ENCODE results near the gene RASGRF1.

RASGRF1 gene

GRCh38 chr15:78957416-78958093 is 133.0 kb downstream of the RASGRF1 start:
- DNase-seq (ENCODE audit: low read depth, low spot score), result no peak
- no peaks in the 10 kb centered on the region for H3K9me3 ChIP-seq (ENCODE audit: low read depth, low read length)
- no peak overlapping the region for H3K9ac ChIP-seq (ENCODE audit: insufficient read length)
- no peak overlapping the region for H3K27ac ChIP-seq
- no peak overlapping the region for H3K4me3 ChIP-seq
- TF ChIP-seq POLR2AphosphoS5 (IDR thresholded peaks at IDR 0.05; ENCODE audit: borderline replicate concordance, low read depth, low read length) (no peak), FOXP2 (optimal IDR thresholded peaks at IDR 0.05; ENCODE audit: control extremely low read depth, extremely low read length, insufficient read depth) (no peak), EZH2 (IDR thresholded peaks at IDR 0.05) (no peak)
- no peaks in the 10 kb centered on the region for H3K36me3 ChIP-seq (ENCODE audit: insufficient read depth, low read length)

DNA sequence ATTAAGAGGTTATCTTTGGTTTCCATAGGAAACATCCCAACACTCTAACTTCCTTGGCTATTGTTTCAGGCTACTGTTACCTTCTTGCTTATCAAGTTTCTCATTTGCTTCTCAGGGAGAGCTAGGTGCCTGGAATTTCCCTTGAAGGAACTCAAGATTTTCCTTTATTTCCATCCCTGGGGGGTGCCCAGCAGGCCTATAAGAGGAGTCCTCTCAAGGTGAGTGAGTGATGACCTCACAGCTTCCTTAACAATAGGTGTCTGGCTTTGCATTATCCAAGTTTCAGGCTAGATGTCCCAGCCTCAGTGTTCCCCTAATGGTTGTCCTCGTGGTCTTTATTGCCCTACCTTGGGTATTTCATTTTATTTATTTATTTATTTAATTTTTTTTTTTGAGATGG is 133.6 kb downstream of the RASGRF1 start:
- Histone ChIP-seq H3K27ac (no peak overlapping the region), H3K9me3 (ENCODE audit: low read depth, low read length) (no peaks in the 10 kb centered on the region), H3K4me3 (no peak overlapping the region), H3K9ac (ENCODE audit: insufficient read length) (no peak overlapping the region), H3K36me3 (ENCODE audit: insufficient read depth, low read length) (no peaks in the 10 kb centered on the region)
- TF ChIP-seq EZH2 (IDR thresholded peaks at IDR 0.05), result no peak
- TF ChIP-seq POLR2AphosphoS5 (IDR thresholded peaks at IDR 0.05; ENCODE audit: borderline replicate concordance, low read depth, low read length), result no peak
- no peak for TF ChIP-seq FOXP2 (optimal IDR thresholded peaks at IDR 0.05; ENCODE audit: control extremely low read depth, extremely low read length, insufficient read depth)
- DNase-seq (ENCODE audit: low read depth, low spot score), result no peak

DNA sequence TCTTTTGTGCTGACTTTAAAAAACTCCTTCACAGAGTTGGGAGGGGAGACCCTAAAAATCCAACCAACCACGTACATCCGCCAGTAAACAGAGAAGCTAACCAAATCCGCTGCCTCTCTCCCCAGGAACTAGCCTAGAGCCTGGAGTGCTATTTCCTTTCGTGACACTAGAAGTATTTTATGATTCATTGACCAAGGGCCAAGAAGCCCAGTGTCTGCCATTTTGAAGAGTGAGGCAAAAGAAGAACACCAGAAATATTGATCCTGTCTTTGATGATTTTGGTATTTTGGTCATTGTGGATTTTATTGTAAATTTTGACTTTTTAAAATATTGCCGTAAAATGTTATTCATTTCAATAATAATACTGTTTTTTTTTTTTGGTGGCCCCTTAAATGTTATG is 135.2 kb downstream of the RASGRF1 start:
- Histone ChIP-seq H3K9ac (ENCODE audit: insufficient read length) (no peak overlapping the region), H3K27ac (no peak overlapping the region), H3K4me3 (no peak overlapping the region), H3K36me3 (ENCODE audit: insufficient read depth, low read length) (no peaks in the 10 kb centered on the region), H3K9me3 (ENCODE audit: low read depth, low read length) (no peaks in the 10 kb centered on the region)
- DNase-seq (ENCODE audit: low read depth, low spot score), result no peak
- TF ChIP-seq EZH2 (IDR thresholded peaks at IDR 0.05) (no peak), FOXP2 (optimal IDR thresholded peaks at IDR 0.05; ENCODE audit: control extremely low read depth, extremely low read length, insufficient read depth) (no peak), POLR2AphosphoS5 (IDR thresholded peaks at IDR 0.05; ENCODE audit: borderline replicate concordance, low read depth, low read length) (no peak)

DNA sequence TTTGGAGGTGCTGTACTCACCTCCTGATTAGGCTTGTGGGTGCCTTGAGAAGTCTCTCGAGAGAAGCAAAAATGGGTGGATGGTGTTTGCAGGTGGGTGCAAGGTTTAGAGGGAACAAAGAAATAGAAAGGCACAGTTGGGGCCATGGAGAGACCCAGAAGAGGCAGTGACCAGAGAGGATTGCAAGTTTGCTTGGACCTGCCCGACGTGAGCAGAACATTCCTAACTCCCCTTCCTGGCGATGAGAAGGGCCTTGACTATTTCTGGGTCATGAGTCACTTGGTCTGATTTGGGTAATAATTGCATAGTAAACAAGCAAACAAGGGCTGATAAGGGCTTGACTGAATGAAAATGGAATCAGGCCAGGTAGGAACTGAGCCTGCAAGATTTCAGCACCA is 138.7 kb downstream of the RASGRF1 start:
- no peaks in the 10 kb centered on the region for H3K9me3 ChIP-seq (ENCODE audit: low read depth, low read length)
- no peak overlapping the region for H3K4me3 ChIP-seq
- no peak overlapping the region for H3K27ac ChIP-seq
- DNase-seq (ENCODE audit: low read depth, low spot score), result no peak
- TF ChIP-seq EZH2 (IDR thresholded peaks at IDR 0.05) (no peak), POLR2AphosphoS5 (IDR thresholded peaks at IDR 0.05; ENCODE audit: borderline replicate concordance, low read depth, low read length) (no peak), FOXP2 (optimal IDR thresholded peaks at IDR 0.05; ENCODE audit: control extremely low read depth, extremely low read length, insufficient read depth) (no peak)
- H3K36me3 ChIP-seq (ENCODE audit: insufficient read depth, low read length), result no peaks in the 10 kb centered on the region
- no peak overlapping the region for H3K9ac ChIP-seq (ENCODE audit: insufficient read length)

- H3K9ac ChIP-seq (ENCODE audit: insufficient read length), result no peak overlapping the region
- no peak overlapping the region for H3K27ac ChIP-seq
- no peak overlapping the region for H3K4me3 ChIP-seq
- no peak for DNase-seq (ENCODE audit: low read depth, low spot score)
- H3K9me3 ChIP-seq (ENCODE audit: low read depth, low read length), result no peaks in the 10 kb centered on the region
- TF ChIP-seq POLR2AphosphoS5 (IDR thresholded peaks at IDR 0.05; ENCODE audit: borderline replicate concordance, low read depth, low read length) (no peak), FOXP2 (optimal IDR thresholded peaks at IDR 0.05; ENCODE audit: control extremely low read depth, extremely low read length, insufficient read depth) (no peak), EZH2 (IDR thresholded peaks at IDR 0.05) (no peak)
- H3K36me3 ChIP-seq (ENCODE audit: insufficient read depth, low read length), result no peaks in the 10 kb centered on the region
These were observed 139.4 kb downstream of the RASGRF1 start for GRCh38 chr15:78950902-78951840.

DNA sequence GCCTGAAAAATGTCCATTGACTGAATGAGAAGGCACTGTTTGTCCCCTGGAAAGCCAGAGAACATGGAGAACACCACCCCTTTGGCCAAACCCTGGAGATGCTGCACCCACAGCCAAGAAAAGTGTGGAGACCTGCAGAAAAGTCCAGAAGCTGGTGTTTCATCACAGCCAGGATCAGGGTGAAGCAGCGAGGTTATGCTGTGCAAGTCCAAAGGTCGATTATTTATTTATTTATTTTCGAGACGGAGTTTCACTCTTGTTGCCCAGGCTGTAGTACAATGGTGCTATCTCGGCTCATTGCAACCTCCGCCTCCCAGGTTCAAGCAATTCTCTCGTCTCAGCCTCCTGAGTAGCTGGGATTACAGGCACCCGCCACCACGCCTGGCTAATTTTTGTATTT is 140.2 kb downstream of the RASGRF1 start:
- Histone ChIP-seq H3K36me3 (ENCODE audit: insufficient read depth, low read length) (no peaks in the 10 kb centered on the region), H3K9me3 (ENCODE audit: low read depth, low read length) (no peaks in the 10 kb centered on the region), H3K27ac (no peak overlapping the region), H3K9ac (ENCODE audit: insufficient read length) (no peak overlapping the region), H3K4me3 (no peak overlapping the region)
- no peak for DNase-seq (ENCODE audit: low read depth, low spot score)
- TF ChIP-seq FOXP2 (optimal IDR thresholded peaks at IDR 0.05; ENCODE audit: control extremely low read depth, extremely low read length, insufficient read depth) (no peak), POLR2AphosphoS5 (IDR thresholded peaks at IDR 0.05; ENCODE audit: borderline replicate concordance, low read depth, low read length) (no peak)

DNA sequence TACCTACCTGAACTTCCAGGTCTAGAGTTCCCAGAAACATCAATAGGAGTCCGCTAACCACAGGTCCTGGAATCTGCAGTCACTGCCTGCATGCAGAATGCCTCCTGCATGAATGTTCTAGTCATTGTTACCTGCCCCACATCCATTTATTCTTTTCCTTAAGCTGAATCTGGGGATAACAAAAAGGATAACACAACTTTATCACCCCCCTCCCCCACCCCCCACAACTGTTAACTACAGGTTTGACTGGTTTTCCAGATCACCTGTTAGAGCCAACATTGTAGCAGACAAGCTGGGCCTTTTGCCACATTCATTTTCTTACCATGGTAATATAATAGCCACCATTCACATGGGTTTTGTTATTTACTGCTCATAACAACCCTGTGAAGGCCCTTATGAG is 141.1 kb downstream of the RASGRF1 start:
- H3K4me3 ChIP-seq, result no peak overlapping the region
- DNase-seq (ENCODE audit: low read depth, low spot score), result no peak
- no peaks in the 10 kb centered on the region for H3K36me3 ChIP-seq (ENCODE audit: insufficient read depth, low read length)
- no peak overlapping the region for H3K9ac ChIP-seq (ENCODE audit: insufficient read length)
- no peak overlapping the region for H3K27ac ChIP-seq
- no peaks in the 10 kb centered on the region for H3K9me3 ChIP-seq (ENCODE audit: low read depth, low read length)
- TF ChIP-seq FOXP2 (optimal IDR thresholded peaks at IDR 0.05; ENCODE audit: control extremely low read depth, extremely low read length, insufficient read depth) (no peak), EZH2 (IDR thresholded peaks at IDR 0.05) (no peak), POLR2AphosphoS5 (IDR thresholded peaks at IDR 0.05; ENCODE audit: borderline replicate concordance, low read depth, low read length) (no peak)

DNA sequence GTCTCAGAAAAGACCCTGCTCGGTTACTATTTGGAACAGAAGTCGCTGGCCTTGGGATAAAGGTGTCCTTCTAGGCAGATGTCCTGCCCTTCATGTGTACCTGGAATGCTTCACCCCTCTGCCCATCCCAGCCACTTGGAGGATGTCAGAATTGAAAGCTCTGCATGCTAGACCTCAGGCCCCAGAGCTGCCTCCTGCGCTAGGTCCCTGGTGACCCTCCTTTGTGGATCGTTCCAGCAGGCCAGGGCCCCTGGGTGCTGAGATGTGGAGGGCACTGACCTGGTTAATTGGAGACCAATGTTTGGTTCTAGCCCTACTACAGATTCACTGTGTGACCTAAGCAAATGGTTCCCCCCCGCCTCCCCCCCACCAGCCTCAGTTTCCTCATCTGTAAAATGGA is 143.1 kb downstream of the RASGRF1 start:
- H3K4me3 ChIP-seq, result no peak overlapping the region
- TF ChIP-seq EZH2 (IDR thresholded peaks at IDR 0.05) (no peak), POLR2AphosphoS5 (IDR thresholded peaks at IDR 0.05; ENCODE audit: borderline replicate concordance, low read depth, low read length) (no peak), FOXP2 (optimal IDR thresholded peaks at IDR 0.05; ENCODE audit: control extremely low read depth, extremely low read length, insufficient read depth) (no peak)
- no peak overlapping the region for H3K9ac ChIP-seq (ENCODE audit: insufficient read length)
- no peaks in the 10 kb centered on the region for H3K36me3 ChIP-seq (ENCODE audit: insufficient read depth, low read length)
- no peak overlapping the region for H3K27ac ChIP-seq
- H3K9me3 ChIP-seq (ENCODE audit: low read depth, low read length), result no peaks in the 10 kb centered on the region
- no peak for DNase-seq (ENCODE audit: low read depth, low spot score)

Measured in SK-N-MC (cell line).